ENCODE results near the gene DDOST.
A peak's percentile ranks its signal among the peaks of the same experiment; 100 is the strongest.
"Not testable (repeated sequence)": the region's sequence is repeated elsewhere in the genome, so short reads cannot be mapped to it uniquely, and the experiment has no call there.

Gene DDOST

DNA sequence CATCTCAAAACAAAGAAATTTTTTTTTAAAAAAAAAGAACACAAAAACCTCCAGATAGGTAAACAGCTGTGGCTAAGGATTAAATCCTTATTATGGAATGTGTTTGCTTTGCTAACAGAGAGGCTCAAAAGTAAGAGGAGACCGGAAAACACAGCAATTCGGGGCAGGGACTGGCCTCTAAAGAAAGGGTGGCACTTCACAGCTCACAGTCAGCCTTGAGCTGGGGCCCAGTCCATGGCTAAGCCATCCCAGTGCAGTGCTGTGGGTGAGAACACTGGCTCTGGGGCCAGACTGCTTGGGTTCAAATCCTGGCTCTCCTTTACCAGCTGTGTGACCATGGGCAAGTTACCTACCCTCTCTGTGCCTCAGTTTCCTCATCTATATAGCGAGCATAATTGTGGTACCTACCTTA lies 28.5 kb upstream of the DDOST start:
- DNase-seq, result no peak

DNA sequence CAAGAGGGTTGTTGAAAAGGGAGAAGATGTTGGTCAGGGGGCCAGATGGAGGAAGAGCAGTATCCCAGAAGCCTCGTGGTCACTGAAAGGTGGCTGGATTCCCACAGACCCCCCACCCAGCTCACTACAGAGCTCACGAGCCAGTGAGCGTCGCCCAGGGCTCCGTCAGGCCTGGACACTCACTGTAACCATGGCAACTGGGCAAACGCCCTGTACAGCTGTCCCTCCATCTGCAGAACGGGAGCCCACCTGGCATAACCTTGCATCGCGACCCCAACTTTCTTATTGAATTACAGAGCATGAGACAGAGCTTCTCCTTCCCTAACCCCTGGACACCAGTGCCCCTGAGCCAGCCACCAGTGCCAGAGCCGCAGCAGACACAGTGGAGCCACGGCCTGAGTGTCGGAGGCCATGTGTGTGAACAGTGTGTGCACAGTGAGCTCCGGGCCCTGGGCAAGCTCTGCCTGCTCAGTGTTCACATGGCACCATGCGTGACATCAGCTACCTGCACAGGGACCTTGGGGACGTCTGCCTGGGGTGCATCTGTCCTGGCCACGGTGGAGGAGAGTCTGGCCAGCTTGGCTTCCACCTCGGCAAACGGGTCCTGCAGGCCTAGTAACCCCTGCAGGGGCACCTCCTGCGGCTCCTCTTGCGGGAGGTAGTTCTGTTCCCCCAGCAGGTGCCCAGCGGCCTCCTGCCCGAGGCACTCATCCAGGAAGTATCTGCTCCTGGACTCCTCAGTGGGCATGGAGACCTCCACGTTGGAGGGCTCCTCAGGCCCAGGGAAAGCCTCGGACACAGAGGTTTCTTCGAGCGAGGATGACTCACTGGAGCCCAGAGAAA lies 25.9 kb upstream of the DDOST start:
- DNase-seq, result no peak

DNA sequence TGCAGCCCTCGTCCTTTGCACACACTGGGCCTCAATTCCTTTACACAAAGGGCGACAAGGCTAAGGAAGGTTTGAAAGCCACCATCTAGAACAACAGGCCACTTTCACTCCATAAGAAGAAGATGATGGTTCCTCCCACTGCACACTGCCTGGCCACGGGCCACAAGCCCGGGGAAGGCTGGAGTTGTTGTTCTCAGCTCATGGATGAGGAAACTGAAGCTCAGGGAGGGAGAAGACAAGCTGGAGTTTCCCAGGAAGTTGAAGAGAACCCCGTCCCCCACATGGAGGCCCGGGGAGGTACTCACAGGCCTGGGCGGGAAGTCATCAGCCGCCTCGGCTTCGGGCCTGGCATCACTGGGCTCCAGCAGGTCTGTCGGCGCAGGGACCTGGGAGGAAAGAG lies 24.6 kb upstream of the DDOST start:
- DNase-seq, result peak; percentile 9 to 49 (median 26)

DNA sequence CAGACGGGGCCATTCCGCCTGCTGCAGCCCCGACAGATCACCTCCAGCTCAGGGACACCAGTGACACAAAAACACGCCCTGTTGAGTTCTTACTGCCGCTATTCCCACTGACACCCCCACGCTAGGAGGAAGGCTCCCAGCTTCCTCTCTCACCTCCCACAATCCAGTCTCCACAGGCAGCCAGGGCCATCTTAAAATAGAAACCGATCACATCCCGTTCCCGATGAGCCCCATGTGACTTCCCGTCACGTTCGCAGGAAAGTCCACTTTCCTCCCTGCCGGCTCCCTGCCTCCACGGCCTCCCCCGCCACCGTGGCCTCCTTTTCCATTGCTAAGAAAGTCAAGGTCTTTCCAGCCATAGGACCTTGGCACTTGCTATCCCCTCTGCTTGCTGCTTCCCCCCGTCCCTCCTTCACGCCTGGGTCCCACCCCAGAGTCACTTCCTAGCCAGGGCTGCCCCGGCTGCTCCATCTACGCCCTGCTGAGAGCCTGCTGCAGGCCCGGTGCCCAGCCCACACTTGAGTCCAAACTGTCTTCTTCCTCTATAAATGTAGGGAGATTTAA lies 24.0 kb upstream of the DDOST start:
- peak; percentile 23 to 57 (median 38) for DNase-seq

DNA sequence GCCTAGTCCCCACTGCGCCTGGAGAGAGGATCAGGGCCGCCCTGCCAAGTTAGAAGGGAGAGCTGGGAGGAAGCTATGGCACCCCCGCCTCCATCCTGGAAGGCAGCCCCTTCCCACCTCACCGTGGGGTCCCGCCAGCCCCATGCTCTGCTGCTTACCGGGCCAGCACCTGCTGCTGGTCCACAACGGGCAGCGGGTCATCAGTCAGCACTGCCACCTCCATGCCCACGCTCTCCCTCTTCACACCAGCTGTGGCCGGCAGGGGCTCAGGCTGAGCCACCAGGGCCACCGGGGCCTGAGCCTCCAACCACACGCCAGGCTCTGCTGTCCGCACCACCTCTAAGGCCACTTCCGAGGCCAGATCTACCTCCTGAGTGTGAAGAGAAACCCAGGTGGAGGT lies 23.5 kb upstream of the DDOST start:
- DNase-seq, result no peak

DNA sequence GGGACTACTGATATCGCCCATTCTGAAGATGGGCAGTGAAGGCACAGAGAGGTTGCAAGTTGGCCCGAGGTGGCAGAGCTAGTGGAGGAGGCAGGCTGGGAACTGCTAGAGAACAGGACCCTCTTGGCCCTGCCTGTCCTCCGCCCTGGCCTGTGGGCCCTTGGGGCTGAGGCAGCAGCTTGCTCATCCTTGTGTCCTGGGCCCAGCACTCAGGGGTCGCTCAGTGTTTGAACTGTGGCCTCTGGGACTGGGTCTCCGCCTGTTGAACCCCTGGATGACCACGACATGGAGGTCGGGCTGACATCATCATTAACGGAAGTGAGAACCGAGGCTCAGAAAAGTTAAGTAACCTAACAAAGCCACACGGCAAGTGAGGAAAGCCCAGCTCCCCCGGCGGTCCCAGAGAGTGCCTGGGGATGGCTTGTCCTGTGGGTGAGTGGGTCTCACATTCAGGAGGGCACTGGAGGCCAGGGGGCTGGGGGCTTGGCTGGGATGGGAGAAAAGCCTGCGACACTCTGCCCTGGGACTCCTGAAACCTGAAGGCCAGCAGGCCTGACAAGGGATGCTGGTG lies 23.0 kb upstream of the DDOST start:
- DNase-seq, result peak in 3 of 4 experiments; percentile 4 to 24 (median 22)

DNA sequence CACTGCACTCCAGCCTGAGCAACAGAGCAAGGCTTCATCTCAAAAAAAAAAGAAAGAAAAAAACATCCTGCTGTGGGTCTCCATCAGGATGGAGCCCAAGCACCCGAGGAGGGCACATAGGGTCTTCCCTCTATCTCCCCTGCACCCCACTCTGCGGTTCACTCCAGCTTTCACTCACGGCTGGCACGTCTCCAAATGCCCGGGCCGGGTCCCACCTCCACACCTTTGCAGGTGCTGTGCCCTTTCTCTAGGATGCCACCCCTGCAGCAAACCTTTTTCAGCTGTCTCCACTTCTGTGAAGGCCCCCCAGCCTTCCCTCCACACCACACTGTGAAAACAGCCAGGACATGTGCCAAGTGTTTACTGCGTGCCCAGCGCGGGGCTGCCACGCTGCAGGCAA lies 22.4 kb upstream of the DDOST start:
- no peak for DNase-seq

DNA sequence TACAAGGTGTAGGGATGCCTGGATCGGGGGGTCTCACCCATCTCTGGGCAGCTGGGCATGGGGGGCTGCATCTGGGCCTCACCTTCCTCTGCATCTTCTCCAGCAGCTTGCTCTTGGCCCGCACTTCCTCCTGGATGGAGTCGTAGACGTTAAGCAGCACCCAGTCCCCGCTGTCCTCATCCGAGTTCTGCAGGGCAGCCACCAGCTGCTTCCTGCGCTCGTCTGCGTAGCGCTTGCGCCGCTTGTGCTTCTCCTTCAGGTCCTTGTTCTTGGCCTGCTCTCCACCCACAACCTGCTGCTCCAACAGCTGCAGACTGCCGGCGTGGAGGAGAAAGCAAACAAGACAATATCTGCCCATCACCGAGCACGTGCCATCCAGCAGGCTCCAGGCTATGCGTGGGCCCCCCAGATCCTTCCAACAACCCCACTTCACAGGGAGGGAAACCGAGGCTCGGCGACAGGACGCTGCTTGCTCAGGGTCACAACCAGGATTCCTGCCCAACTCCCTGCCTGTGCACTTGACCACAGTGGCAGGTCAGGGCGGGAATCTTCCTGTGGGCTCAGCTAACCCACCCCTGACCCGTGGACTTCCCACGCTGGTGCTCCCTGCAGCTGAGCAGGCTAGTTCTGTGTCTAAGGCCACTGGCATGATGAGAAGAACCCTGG lies 21.5 kb upstream of the DDOST start:
- DNase-seq, result peak; percentile 75 to 89 (median 80)

DNA sequence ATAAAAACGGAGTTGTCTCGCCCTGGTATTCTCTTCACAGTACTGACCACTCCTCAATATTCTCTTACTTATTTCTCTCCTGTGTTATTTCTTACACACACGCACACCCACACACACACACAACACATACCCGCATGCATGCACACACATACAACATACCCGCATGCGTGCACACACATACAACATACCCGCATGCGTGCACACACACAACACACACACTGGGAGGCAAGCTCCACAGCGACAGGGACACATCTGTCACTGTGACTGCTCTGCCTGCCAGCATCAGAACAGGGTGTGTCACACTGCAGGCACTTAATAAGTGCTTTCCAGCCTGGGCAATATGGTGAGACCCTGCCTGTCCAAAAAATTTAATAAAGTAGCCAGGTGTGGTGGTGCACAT lies 20.8 kb upstream of the DDOST start:
- DNase-seq, result no peak

DNA sequence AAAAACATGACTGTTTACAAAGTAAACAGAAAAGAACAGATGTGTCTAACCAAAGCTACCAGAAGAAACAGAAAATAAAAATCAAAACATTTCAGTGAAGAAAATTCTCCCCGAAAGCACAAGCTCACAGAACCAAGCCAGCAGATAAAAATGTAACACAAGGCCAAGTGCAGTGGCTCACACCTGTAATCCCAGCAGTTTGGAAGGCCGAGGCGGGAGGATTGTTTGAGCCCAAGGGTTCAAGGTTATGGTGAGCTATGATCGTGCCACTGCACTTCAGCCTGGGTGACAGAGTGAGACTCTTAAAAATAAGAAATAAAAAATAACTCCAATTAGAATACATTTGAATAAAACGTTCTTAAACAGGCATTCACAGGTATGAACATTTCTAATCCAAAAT lies 19.1 kb upstream of the DDOST start:
- no peak for DNase-seq

DNA sequence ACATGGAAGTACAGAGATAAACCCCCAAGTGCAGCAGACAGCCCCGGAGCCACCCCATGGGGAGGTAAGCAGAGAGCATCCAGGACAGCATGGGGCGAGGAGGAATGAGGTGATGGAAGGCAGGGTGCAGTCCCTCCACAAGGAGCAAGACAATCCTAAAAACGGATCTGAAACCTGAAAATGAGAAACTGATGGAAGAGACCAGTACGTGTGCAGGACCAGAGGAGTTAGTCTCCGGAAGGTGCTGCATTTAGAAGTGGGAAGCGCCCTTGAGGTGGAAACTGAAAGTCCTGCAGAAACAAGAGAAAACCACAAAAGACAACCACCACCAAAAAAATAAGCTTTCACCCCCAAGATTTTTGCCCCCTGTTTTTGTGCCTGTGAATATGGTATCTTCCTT lies 17.4 kb upstream of the DDOST start:
- peak in 1 of 4 experiments; percentile 25 for DNase-seq

DNA sequence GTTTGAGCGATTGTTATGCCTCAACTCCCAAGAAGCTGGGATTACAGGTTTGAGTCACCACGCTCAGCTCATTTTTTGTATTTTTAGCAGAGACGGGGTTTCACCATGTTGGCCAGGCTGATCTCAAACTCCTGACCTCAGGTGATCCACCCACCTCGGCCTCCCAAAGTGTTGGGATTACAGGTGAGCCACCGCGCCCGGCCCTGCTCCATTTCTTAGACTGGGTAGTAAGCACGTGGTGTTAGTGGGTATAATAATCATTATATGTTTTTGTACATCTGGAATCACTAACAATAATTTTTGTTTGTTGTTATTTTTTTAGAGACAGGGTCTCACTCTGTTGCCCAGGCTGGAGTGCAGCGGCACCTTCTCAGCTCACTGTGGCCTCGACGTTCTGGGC lies 12.5 kb upstream of the DDOST start:
- DNase-seq, result not testable (repeated sequence)

DNA sequence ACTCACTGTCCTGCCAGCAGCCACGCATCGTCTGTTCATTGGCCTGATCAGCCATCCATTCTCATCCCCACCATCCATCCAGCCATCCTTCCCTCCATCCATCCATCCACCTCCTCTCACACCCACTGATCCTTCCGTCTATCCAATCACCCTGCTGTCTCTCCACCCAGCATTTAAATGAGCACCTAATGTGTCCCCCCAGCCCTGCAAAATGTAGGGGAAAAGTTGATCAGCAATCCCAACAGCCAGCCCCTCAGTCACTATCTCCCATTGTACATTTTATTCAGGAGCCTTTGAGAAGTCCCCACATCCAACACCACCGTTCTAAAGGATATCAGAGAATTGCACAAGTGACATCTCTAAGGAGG lies 11.1 kb upstream of the DDOST start:
- no peak for DNase-seq

DNA sequence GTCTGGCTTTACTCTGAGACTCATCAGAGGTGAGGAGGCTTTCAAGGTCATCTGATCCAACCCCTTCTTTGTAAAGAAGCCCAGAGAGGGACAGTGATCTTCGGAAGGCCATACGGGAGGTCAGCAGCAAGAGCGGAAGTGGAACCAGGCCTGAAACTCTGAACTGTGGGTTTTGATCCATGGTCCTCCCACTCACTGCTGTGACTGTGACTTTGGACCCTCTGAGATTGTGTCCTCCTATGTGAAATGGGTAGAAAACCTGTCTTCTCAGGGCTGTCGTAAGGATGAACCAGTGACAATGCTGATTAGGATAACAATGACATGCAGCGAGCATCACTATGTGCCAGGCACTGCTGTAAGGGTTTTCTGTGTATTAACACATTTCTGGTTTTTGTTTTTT lies 9.8 kb upstream of the DDOST start:
- no peak for DNase-seq

DNA sequence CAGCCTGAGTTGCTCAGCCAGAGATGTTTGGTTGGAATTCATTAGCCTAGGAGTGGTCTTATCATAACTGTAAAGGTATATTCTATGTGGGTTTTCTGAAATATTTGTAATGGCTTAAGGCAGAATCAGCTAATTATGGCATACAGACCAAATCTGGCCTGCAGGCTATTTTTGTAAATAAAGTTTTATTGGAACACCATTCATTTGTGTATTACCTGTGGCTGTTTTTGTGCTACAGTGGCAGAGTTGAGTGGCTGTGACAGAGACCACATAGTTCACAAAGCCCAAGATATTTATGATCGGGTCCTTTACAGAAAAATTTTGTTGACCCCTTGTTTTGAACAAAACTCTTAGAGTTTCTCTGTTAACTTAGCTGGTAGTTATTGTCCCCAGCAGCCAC lies 7.4 kb upstream of the DDOST start:
- no peak for DNase-seq

DNA sequence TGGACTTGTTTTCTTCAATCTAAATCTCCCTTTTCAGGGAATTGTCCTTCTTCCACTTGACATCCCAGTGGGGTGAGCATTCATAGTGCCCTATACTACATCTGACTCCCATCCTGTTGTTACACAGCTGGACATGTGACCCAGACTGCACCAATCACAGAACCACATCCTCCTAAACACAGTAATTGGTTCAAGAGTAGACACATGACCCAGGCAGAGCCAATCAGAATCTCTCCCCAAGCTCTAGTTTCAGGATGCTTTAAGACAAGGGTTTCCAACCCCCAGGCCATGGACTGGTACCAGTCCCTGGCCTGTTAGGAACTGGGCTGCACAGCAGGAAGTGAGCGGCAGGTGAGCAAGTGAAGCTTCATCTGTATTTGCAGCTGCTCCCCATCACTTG lies 5.6 kb upstream of the DDOST start:
- peak in 1 of 4 experiments; percentile 14 for DNase-seq

DNA sequence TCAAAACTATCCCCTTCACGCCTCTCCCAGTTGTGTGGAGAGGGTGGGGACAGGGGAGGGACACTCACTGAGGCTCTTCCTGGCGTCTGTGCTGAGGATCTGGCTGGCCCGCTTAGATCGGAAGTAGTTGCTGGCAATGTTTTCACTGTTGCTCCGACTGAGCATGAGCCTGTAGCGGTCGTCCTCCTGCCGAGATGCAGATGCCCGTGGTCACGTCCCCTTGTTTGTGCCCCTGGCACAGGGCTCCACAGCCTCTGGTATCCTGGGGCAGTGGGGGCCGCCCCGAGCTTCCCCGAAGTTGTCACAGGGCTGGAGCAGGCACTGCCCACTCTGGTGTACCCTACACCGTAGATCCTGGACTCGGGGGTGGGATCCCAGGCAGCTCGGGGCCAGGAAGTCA lies 5.0 kb upstream of the DDOST start:
- DNase-seq, result no peak

DNA sequence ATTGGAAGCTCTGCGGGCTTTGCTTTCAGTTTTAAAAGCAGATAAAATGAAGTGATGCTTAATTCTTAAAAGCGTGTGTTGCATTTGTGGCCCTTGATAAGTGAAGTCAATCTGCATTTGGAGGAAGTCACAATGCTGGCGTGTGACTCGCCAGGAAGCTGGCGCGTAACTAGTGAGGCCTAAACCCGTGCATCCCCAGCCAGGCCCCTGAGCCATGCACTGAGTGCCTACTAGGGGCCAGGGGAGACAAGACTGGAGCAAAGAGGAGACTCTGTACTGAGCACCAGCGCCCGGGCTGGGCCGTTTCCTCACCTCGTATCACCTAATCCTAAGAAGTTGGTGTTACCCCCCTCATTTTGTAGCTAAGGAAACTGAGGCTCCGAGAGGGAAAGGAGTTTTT lies 4.6 kb upstream of the DDOST start:
- DNase-seq, result peak; percentile 54 to 72 (median 62)

DNA sequence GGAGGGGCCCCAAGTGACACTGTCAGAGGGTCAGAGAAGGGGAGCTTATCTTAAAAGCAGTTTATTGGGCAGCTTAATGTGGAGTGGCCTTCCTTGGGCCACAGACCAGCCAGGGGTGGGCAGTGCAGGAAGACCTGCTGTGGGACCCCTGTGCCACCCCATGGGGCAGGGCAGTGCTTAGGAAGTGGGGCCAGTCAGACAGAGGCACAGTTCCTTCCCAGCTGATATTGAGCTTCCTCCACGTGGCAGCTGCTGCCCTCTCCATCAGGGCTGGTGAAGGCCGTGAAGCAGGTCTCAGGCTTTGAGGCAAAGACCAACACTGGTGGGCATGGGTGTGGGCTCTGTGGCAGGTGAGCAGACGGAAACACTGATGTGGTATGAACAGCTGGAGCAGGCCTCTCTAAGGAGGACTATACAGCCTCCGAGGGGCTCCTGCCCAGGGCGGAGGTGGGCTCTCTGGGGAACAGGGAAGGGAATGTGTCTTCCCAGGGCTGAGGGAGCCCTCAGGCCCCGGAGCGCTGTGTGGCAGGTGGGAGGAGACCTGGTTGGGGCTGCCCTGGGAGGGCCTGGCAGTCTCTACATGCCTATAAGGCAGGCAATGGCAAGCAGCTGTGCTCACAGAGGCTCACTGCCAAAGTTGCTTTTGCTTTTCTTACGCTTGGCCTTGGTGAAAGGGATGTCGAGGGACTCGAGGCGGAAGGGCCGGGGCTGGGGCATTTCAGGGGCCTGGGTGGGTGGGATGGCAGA lies 3.0 kb upstream of the DDOST start:
- no peak for DNase-seq

DNA sequence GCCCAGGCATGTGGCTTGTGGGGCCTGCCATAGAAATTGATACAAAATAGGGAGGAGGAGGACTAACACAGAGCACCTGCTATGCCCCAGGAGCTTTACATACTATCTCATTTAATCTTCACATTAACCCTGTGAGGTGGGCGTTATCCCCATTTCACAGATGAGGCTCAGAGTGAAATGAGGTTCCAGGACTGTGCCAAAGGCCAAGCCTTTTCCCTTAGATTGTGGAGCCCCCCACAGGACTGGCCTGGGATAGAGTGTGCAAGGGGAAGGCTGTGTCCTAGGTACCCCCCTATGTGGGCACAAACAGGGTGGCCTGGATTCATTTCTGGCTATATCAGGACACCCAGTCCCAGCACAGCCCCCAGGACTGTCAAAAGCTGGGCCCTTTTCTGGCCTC lies 2.2 kb upstream of the DDOST start:
- no peak for DNase-seq

DNA sequence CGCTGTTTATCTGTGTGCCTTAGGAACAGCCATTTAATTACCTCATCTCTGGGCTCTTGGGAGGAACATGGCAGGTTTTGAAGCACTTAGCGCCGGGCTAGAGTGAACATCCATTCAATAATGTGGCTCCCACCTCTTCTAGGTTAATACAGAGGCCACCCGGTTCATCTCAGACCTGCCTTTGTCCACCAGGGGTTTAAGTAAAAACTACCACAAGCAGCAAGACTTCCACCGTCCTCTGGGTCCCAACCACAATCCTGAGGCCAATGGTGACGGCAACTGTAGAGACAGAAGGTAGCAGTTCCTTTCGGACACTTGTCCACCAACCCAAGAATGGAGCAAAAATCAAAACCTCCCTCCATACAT lies 924 bp upstream of the DDOST start:
- DNase-seq, result no peak

DNA sequence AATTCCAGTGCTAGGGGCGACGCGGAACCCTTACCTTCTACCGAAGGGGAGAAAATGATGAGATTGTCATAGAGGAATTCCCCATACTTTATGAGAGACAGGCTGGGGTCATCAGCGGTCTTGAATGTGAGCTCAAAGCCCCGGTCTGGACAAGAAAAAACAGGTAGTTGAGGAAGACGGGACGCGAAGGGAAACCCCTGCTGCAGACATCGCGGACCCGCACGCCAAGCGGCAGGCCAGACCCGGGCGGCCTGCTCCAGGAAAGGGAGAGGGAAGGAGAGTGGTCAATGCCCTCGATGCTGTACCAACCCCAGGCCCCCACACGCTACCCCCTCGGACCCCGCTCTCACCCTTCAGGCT lies 342 bp downstream of the DDOST start:
- peak; percentile 8 to 54 (median 40) for DNase-seq

DNA sequence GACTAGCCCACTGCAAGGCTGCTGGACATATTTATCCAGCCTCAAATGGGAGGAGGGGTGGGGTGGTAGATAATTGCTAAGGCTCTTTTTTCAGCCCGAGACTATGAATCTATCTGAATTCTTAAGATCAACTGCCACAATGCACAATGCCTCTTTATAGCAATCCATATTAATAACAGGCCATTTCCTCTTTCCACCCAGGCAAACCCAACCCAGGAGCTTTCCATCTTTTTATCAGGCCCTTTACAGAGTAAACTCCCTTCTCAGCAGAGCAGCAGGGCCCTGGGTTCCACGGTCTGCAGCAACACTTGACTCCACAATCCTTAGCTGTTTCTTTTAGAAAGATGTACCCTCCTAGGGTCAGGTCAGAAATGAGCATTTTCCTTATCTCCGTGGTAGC lies 806 bp downstream of the DDOST start:
- DNase-seq, result peak; percentile 9 to 28 (median 26)

All from suppressor macrophage (primary cell).